Activated T-cell treated with anti-CD3 and anti-CD28 coated beads for 24 hours (primary cell): ENCODE results near the gene PRAMEF1.
"Not testable (repeated sequence)": the region's sequence is repeated elsewhere in the genome, so short reads cannot be mapped to it uniquely, and the experiment has no call there.

Experiments
- DNase-seq: peaks from one replicate; pipeline ENCODE4 v3.0.0-alpha.2; 2020; ENCODE audit warnings: low read depth

Gene PRAMEF1, protein sequence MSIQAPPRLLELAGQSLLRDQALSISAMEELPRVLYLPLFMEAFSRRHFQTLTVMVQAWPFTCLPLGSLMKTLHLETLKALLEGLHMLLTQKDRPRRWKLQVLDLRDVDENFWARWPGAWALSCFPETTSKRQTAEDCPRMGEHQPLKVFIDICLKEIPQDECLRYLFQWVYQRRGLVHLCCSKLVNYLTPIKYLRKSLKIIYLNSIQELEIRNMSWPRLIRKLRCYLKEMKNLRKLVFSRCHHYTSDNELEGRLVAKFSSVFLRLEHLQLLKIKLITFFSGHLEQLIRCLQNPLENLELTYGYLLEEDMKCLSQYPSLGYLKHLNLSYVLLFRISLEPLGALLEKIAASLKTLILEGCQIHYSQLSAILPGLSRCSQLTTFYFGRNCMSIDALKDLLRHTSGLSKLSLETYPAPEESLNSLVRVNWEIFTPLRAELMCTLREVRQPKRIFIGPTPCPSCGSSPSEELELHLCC

DNA sequence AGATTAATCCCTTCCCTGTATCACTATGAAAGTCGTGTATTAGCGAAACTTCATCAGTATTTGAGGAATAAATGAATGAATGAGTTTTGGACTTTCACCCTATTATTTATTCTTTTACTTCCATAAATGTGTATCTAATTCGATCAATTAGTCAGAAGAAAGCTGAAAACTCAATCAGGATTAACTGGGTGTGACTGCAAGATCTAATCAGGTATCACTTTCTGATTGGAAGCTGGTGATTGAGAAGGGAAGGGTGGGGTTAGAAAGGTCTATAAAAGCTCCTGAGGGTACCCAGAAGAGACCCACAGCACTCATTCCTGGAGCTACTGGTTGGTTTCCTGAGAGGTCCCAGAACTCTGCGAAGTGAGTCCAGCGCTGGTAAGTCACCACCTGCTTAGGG is at the start of gene PRAMEF1:
PRAMEF1 (plus strand) TSS at position 301 of the 400 bp plus-strand sequence. CDS start 1,831 bp downstream, outside the sequence.
- DNase-seq = not testable (repeated sequence)

DNA sequence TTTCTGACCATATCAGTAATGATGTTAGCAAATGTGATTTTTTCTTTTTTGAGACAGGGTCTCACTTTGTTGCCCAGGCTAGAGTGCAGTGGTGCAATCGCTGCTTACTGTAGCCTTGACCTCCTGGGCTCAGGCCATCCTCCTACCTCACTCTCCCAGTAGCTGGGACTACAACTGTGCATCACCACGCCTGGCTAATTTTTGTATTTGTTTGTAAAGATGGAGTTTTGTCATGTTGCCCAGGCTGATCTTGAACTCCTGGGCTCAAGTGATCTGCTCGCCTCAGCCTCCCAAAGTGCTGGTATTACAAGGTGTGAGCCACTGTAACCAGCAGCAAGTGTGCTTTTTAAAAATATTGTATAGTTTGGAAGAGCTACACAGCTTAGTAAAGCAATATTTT is 49.3 kb upstream of the PRAMEF1 start:
- DNase-seq = no peak

DNA sequence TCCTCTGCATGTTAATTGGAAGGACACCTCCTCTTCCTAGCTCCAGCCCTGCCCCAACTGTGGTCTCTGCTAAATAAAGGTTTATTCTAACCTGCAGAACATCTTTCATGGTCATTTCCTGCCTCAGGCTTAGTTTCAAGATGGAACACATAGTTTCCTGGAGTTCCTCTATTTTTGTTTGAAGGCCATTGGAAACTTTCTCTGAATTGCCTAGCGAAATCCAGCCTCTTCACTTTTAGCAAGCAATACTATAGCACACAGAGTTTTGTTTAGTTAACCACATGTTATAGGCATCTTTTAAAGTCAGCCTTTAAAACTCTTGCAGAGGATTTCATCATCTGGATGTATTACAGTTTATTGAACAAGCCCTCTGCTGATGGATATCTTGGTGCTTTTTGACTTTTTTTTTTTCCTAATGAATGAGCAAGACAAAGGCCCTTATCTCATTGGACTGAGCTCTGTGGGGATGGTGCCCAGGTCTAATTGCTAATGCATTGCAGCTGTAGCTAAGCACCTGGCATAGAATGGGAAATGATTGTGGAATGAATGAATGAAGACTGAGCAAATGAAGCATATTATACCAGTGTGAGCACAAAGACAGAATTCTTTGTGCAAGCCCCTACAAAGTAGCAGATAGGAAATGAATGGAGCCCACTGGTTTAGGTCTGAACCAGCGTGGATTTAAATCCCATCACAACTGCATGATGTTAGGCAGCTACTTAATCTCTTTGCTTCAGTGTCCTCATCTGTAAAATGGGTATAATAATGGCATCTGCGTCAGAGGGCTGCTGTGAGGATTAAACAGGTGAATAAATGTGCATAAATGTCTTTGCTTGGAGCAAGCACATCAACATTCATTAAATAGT is 45.8 kb upstream of the PRAMEF1 start:
- no peak for DNase-seq

DNA sequence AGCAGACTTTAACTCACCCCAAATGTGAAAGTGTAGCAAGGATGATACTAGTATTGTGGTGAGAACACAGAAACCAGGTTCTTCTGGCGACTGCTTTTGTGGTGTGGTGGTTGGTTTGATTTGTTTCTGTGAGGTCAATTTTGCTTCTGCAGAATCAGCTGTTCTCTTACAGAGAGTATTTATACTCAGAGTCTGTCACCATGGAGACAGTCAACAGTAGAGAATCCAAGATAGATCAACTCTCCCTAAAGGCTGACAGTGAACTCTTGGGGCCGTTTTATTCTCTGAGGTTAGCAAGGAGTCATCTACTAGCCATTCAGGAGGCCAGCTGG is 45.2 kb upstream of the PRAMEF1 start, which contains the start of gene CFAP107:
CFAP107 (plus strand) TSS at position 209 of the 332 bp plus-strand sequence. CDS start 231 bp downstream, outside the sequence.
- DNase-seq = no peak

DNA sequence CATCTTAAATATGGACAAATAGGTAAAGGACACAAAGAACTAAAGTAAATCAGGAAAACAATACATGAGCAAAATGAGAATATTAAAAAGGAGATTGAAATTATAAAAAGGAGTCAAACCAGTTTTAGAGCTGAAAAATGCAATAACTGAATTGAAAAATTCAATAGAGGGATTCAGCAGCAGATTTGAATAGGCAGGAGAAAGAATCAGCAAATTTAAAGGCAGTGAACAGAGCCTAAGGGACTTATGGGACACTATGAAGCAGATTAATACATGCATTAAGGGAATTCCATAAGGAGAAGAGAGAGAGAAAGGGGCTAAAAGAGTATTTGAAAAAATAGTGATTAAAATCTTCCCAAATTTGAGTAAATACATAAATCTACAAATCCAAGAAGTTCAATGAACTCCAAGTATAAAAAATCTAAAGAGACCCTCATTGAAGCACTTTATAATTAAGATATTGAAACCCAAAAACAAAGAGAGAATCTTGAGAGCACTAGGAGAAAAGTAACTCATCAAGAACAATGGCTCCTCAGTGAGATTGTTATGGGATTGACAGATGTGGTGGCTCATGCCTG is 42.3 kb upstream of the PRAMEF1 start:
- DNase-seq = no peak

DNA sequence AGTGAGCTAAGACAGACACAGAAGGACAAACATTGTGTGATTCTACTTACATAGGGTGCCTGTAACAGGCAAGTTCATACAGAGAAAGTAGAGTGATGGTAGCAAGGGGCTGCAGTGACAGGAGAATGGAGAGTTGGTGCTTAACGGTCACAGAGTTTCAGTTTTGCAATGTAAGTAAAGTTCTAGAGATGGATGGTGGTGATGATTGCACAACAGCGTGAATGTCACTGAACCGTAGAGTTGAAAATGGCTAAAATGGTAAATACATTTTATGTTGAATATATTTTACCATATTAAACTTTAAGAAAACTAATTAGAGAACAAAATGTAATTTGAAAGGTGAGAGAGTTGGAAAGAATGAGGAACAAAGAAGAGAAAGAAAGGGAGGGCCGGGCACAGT is 36.5 kb upstream of the PRAMEF1 start:
- no peak for DNase-seq

DNA sequence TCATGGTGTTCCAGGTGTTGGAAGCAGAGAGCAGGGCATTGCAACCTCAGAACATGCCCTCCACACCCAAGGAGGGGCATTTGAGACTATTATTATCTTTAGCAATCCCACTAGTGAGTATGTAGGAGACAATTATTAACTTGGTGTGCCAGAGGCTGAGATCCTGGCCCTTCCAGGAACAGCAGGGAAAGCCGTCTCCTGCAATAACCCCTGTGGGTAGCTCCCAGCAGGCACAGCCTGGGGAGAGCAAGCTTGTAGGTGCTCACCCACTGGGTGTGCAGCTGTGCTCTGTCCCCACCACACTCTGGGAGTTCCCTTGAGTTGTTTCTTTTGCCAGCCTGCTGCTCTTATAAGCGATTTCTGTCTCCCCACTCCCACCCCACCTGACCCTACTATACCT is 34.9 kb upstream of the PRAMEF1 start:
- no peak for DNase-seq

DNA sequence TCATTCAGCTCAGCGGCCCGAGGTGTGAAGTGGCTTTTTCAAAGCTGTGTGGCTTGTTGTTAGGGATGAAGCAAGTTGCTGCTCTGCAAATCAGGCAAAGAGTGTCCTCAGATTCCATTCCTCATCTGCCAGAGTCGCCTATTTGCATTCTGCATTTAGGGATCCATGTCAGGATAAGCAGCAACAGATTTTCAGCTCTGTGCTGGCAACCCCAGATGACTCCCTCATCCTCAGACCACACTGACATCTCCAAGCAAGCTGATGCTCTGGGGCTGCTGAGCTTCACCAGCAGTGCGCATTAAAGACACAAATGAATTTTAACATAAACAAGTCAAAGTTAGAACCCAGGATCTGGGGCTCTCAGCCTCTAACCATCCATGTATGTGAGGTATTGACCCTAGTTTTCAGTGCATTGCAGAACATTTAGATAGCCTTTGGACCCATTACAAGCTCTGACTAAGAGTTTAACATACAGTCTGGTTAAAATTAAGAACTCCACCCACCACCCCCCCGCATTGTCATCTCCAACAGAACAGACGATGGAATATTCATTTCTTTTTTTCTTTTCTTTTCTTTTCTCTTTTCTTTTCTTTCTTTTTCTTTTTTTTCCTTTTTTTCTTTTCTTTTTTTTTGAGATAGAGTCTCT is 34.3 kb upstream of the PRAMEF1 start:
- DNase-seq = no peak

DNA sequence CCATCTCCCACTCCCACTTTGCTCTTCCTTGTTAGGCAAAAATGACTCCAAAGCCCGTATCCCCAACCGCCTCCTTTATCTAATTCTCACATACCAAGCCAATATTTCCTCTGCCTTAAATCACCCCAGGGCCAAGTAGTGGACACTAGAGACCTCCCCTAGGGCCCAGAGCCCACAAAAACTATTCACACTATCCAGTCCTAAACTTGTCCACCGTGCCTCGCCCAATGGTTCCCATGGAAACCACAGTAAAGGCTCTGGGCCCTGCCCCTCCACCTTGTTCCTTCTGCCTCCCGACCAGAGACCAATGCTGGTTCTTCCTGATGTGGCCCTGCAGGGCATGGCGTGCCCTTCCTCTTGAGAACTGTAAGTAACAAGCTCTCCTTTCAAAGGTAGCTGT is 33.4 kb upstream of the PRAMEF1 start:
- no peak for DNase-seq

DNA sequence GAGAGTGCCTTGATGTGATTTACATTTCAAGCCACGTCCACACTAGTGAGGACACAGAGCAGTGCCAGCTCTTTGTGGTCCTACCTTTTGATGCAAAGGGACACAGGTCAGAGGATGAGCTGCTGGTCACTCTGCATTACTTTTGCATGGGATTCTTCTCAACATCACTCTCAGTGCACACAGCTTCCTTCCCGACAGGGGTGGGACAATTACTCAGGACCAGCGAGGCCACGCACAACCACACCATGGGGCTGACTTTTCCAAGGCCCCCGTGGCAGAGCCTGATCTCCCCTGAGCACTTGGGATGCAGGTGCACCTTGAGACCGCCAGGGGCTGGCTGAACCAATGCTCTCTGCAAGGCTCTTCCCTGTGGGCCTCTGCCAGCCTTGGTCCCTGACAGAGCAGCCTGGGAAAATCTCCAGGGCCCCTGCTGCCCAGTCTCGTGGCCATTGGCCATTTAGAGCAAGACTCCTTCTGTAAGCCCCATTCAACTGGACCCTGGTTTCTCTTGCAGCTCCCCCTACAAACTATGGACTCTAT is 30.9 kb upstream of the PRAMEF1 start:
- DNase-seq = no peak

DNA sequence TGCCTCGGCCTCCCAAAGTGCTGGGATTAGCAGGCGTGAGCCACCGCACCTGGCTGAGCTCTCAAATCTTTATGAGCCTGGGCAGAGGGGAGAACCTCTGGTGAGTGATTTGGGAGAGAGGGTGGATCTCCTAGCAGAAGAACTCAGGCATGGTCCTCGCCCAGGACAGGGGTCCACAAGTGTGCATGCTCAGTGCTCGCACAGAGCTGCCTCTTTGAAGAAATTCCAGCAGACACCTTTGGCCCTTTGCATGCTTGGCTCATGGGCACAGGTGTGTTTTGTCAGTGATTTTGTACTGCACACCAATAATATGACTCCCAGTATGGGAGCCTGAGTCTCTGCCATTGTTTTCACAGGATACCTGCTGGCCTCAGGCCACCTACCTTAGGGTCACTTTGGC is 29.4 kb upstream of the PRAMEF1 start:
- no peak for DNase-seq

DNA sequence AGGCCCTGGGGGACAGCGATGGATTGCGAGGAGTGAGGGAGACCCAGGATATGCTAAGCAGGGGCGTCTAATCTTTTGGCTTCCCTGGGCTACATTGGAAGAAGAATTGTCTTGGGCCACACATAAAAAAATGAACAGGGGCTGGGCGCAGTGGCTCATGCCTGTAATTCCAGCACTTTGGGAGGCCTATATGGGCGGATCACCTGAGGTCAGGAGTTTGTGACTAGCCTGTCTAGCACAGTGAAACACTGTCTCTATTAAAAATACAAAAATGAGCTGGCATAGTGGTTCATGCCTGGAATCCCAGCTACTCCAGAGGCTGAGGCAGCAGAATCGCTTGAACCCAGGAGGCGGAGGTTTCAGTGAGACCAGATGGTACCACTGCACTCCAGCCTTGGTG is 28.4 kb upstream of the PRAMEF1 start:
- DNase-seq = no peak

DNA sequence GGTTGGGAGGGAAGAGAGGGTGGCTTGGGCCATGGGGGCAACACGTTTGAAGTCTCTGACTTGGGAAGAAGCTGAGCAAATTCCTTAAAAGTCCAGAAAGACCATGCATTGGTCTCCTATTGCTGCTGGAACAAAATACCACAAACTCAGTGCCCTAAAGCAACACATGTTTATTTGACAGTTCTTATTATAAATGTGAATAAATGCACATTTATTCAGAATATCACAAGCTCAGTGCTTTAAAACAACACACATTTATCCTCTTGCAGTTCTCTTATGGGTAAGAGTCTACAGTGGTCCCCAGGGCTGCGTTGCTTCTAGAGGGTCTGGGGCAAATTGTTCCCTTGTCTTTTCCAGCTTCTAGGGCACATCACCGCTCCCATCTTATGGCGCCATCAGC is 27.7 kb upstream of the PRAMEF1 start:
- no peak for DNase-seq

DNA sequence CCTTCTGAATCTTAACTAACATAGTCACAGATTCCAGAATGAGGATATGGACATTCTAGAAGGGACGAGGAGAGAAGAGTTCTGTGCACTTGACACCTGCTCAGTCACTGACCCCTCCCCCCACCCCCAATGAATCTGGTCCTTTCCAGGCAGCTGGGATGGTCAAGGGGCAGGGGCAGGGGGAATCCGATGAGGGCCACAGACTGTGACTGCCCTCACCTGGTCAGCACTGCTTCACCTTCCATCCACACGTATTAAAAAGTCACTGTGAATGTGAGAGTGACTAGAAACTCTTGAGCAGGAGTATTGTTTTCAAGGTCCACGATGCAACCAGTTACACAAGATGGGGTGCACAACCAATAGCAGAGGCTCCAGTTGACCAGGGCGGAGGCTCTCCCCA is 27.2 kb upstream of the PRAMEF1 start:
- DNase-seq = no peak

DNA sequence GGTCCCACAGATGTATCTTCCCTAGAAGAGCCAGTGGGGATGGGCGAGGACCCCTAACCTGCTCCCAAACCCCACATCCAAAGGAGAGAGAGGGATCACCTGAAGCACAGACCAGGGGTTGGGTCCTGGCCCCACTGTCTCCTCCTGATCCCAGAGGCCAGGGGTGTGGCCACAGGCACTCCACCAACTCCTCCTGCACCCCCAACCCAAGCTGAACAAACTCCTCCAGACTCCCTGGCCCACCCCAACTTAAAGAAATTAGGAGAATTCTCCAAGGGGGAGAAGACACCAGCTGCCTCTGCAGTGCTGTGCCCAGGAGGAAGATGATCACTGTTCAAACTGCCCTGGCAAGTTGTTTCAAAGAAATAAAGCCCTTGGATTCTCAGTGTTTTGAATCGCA is 22.2 kb upstream of the PRAMEF1 start:
- DNase-seq = no peak

DNA sequence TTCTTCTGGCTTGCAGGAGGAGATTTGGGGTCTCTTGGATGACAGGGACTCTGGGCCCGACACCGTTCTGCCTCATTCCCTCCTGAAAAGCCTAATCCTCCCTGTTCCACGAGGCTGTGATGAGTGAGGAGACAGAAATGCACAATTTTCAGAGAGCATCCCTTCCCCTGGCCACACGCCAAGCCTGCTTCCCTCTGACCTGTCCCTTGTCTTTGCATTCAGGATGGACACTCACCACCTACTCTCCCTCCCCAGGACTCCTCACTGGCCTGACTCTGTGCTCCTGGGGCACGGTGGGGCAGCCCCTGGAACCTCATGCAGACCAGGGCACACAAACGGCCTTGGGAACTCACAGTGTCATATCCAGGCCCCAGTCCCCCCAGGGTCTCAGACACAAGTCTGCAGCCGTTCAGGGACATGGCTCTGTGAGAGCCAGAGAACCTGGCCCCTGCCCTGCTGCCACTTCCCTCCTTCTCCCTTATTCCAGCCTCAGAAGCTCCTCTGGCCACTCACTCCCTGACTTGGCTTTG is 21.2 kb upstream of the PRAMEF1 start:
- no peak for DNase-seq

DNA sequence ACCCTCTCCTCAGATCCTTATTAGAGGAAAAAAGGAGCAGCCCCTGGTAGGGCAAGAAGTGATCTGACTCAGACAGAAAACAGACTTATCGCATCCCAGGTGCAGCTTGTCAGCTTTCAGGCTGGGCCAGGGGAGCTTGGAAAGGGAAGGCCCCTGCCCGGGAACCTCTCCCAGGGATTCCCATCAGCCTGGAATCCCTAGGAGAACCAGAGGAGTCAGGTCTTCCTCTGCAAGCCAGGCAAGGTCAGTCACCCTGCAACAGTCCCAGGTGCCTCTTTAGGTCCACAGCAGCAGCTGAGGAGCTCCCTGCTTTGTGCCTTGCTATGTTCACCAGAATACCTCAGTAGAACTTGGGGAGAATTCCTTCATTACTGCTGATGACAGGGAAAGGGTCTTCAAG is 20.6 kb upstream of the PRAMEF1 start:
- DNase-seq = no peak

DNA sequence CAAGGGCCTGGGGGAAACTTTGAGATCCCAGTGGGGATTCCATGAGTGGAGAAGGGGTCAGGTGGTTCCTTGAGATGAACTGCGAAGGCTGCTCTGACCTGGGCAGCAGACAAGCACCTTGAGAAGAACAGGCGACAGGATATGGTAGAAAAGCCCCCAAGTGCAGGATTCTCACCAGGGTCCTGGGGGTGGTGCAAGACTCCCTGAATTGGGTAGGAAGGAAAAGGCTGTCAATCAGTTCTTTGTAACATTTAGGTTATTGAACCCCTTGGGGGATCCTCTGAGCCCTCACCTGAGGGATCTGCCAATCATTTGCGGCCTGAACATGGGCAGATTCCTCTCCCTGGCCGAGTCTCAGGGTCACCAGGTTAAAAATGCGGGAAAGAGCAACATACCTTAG is 20.0 kb upstream of the PRAMEF1 start:
- no peak for DNase-seq

DNA sequence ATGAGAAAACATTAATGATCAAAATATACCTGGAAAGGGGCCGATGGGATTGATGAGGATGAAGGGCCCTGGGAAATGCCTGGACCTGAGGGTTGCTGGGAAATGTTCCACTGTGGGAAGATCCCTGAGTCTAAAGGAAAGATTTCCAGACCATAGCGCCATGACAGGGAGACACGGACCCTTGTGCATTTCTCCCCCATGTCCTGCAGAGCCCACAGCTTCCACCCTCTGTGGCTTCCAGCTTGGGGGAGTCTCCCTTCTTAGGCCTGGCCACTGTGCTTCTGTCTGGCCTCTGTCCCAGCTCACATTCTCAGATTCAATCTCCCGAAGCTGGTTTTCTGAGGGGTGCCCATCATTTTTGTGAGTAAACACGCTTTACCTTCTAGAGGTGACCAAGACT is 18.7 kb upstream of the PRAMEF1 start:
- no peak for DNase-seq

DNA sequence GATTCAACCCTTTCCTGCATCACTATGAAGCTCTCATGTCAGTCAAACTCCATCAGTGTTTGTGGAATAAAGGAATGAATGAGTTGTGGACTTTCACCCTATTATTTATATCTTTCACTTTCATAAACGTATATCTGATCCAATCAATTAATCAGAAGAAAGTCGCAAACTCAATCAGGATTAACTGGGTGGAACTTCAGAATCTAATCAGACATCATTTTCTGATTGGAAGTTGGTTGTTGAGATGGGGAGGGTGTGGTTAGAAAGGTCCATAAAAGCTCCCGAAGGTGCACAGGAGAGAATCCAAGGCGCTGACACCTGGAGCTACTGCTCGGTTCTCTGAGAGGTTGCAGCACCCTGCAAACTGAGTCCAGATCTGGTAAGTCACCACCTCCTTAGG is 17.8 kb upstream of the PRAMEF1 start, which contains the start of gene PRAMEF12:
PRAMEF12 (plus strand) TSS at position 301 of the 400 bp plus-strand sequence. CDS start 1,130 bp downstream, outside the sequence.
- no peak for DNase-seq

DNA sequence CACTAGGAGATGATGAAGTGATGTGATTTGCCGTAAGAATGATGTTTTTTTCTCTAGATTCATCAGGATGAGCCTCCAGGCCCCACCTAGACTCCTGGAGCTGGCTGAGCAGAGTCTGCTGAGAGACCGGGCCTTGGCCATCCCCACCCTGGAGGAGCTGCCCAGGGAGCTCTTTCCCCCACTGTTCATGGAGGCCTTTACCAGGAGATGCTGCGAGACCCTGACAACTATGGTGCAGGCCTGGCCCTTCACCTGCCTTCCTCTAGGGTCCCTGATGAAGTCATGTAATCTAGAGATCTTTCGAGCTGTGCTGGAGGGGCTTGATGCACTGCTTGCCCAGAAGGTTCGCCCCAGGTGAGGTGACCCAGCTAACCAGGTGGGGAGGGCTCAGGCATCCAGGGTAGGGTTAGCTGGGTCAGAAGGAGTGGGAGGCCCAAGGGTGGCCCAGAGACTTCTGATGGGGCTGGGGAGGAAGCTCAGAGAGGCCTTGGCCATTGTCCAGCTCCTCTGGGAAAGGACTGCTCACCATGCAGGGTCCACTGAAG is 16.3 kb upstream of the PRAMEF1 start:
- DNase-seq = no peak
